LNCAP (cell line): ENCODE measurements around the gene S100A9.

Experiments
- TF ChIP-seq, protein P1 (sequence below): fragments of 450-650 bp; IDR thresholded peaks from 2 replicates; pipeline ENCODE4 v1.5.1; 2017; ENCODE audit warnings: mild to moderate bottlenecking

Gene S100A9

DNA sequence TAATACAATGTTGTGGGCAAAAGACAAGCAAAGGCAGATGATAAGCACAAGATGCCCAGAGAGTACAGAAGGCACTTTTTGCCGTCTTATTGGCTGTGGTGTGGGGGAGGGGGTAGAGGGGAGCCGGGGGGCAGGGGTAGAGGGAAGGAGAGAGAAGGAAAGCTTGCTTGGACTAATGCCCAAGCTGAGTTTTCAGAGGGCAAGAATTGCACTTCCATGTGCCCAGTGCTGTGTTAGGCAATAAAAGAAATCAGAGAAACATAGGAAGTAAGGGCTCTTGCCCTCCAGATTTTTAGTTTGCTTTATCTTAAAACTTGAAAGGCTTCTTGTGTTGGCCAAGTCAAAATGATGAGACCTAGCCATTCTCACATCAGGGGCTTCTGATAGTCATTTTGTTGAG, 9.4 kb downstream of the S100A9 start:
- TF ChIP-seq, protein P1, sequence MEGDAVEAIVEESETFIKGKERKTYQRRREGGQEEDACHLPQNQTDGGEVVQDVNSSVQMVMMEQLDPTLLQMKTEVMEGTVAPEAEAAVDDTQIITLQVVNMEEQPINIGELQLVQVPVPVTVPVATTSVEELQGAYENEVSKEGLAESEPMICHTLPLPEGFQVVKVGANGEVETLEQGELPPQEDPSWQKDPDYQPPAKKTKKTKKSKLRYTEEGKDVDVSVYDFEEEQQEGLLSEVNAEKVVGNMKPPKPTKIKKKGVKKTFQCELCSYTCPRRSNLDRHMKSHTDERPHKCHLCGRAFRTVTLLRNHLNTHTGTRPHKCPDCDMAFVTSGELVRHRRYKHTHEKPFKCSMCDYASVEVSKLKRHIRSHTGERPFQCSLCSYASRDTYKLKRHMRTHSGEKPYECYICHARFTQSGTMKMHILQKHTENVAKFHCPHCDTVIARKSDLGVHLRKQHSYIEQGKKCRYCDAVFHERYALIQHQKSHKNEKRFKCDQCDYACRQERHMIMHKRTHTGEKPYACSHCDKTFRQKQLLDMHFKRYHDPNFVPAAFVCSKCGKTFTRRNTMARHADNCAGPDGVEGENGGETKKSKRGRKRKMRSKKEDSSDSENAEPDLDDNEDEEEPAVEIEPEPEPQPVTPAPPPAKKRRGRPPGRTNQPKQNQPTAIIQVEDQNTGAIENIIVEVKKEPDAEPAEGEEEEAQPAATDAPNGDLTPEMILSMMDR, result no peak

DNA sequence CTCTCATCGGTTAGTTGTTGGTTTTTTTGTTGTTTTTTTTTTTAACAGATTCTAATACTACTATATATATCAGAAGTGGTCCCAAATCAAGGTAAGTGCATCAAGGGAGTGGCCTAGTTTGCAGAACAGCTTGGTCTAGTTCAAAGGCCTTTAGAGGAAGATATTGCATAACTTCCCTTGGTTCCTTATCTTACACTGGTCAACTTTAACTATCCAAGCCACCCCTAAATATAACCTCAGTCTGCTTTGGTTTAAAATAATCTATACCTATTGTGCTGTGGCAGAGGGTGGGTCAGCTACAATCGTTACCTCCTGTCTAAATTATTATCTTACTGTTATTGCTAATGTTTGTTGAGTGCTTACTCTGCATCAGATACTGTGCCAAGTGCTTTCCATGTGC, 10.8 kb downstream of the S100A9 start:
- TF ChIP-seq, protein P1, result no peak

DNA sequence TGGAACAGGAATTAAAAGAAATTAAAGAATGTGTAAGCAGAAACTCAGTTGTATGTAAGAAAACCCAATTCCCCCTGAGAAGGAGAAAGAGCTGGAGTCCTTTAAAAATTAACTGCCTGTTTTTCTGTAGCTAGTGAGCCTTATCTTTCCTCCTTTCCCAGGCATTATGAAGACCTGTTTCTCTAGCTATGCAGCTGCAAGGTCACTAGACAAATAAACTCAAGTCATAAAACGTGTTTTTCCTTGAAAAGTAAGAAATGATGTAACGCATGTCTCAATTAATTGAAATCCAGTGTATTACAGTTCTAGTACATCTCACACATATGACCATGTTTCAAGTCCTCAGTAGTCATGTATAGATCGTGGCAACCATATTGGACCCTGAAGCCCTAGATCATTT, 12.5 kb downstream of the S100A9 start:
- TF ChIP-seq, protein P1, result no peak

DNA sequence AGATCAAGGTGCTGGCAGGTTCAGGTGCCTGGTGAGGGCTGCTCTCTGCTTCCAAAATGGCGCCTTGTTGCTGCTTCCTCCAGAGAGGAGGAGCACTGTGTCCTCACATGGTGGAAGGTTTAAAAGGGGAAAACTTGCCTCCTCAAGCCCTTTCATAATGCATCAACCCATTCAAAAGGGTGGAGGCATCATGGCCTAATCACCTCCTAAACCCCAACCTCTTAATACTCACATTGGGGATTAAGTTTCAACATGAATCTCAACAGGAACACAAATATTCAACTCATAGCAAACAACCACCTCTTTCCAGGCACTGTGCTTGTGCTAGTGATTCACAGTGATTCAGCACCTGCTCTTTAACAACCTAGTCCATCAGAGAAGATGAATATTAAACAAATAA, 13.6 kb downstream of the S100A9 start:
- TF ChIP-seq, protein P1, result no peak

DNA sequence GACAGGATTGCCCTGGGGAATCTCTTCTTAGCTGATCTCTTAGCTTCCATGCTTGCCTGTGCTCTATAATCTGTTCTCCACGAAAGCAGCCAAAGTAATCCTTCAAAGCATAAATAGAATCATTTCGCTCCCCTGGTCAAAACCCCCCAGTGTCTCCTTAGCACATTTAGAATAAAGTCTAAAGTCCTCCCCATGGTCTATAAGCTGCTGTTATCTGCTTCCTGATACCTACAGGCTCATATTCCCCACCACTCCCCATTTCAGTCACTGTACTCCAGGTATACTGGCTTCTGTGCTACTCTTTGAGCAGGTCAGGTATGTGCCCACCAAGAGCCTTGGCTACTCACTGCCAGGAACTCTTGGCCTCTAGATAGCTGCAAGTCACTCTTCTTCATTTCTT, 14.9 kb downstream of the S100A9 start:
- TF ChIP-seq, protein P1, result no peak

DNA sequence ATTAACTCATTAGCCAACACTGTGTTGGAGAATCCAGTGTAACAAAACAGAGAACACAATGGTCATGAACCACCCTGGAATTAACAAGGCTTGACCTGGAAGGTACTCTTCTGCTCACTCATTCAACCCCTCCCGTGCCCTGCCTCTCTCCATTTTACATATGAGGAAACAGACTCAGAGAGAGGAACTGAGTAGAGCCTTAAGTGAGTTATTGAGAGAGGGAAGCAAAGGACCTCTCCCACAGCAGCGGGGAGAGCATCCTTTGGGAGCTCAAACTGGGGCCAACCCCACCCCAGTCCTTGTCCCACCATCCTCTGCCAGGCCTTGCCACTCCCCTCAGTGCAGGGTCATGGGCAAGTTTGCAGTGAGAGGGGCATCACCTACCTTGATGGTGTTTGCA, 16.4 kb downstream of the S100A9 start:
- TF ChIP-seq, protein P1, result no peak

DNA sequence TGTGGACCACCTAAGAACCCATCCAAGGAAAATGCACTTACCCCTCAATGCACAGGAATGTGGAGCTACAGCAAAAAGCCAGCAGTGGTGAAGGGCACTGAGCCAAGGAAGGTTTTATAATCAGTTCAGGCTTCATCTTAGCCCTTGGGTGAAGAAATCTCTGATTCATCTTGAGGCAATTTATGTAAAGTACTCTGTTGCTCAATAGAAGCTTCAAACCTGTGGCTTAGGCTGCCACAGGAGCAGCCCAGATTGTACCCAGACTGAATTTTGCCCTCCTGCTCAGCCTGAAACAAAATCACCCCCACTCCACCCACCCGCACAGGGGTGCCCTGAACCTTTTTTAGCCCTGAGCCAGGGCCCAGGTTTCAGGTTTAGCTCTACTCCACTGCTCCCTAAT, 17.9 kb downstream of the S100A9 start, which contains the start of gene S100A12:
Gene S100A12, minus strand, starts transcription at position 111 of the 400 bp plus-strand sequence. CDS start 1,029 bp downstream, outside the sequence.
- TF ChIP-seq, protein P1, result no peak

DNA sequence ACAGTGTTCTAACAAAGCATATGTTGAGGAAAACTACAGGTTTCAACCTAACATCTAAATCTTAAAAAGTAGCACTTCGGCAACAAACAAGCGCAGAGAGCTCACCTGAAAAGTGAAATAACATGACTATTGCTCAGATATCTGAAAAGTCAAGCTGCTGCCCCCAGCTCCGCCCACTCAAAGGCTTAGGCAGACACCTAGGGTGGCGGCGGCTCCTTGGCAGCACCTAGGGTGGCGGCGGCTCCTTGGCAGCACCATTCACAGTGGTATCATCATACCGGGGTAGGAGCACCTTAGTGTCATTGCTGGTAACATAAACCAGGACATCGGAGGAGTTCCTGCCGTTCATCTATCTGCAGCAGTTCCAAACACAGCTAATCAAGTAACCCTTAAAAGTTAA, 21.9 kb downstream of the S100A9 start:
- TF ChIP-seq, protein P1, result no peak
